Fibroblast of villous mesenchyme (primary cell): ENCODE data around the gene RSPH6A. TPM values are rescaled to one million over a fixed set of nuclear protein-coding genes. Genes with fewer than 3 reads are reported as not detected.

ENCODE experiments used
- DNase-seq: peaks from one replicate; pipeline ENCODE4 v3.0.0-alpha.2; 2010; ENCODE audit warnings: low read depth
- H3K4me3 ChIP-seq: 2 replicates; pipeline ENCODE4 v1.5.1; 2011; ENCODE audit warnings: low read depth, mild to moderate bottlenecking, low read length
- CTCF ChIP-seq: IDR thresholded peaks from 2 replicates; pipeline ENCODE4 v1.5.1; 2012; ENCODE audit warnings: low read depth, mild to moderate bottlenecking, low read length; ENCODE audit not compliant: insufficient read depth
- total RNA-seq: library from RNA; depleted of rRNA; stranded (reverse); fragments of >200 nt; gene quantifications from 2 replicates; pipeline ENCODE4 v1.2.3, GENCODE V29; 2012

Gene RSPH6A
- total RNA-seq, 1 donor: under 0.01 TPM

GRCh38 chr19:45771311-45771933, 43.7 kb downstream of the RSPH6A start:
- no peak for DNase-seq
- TF ChIP-seq CTCF: no peak
- no peak overlapping the region for H3K4me3 ChIP-seq

GRCh38 chr19:45770192-45771101, 44.7 kb downstream of the RSPH6A start:
- peak; percentile 85 for TF ChIP-seq CTCF
- peak; percentile 99 for DNase-seq

GRCh38 chr19:45769821-45770191, 45.3 kb downstream of the RSPH6A start:
- no peak for TF ChIP-seq CTCF
- DNase-seq: peak; percentile 46
- H3K4me3 ChIP-seq: peak overlapping the region; percentile 73

More at GRCh38 chr19:45770192-45771101, 44.7 kb downstream of the RSPH6A start:
- peak overlapping the region; percentile 73 for H3K4me3 ChIP-seq

GRCh38 chr19:45768984-45769782, 45.9 kb downstream of the RSPH6A start, which contains the start of gene SIX5:
TSS of gene SIX5 (minus strand) at chr19:45769252. CDS start at chr19:45768844, 408 bp downstream.
- no peak for TF ChIP-seq CTCF

GRCh38 chr19:45768655-45768983, 46.5 kb downstream of the RSPH6A start:
- peak; percentile 57 for DNase-seq
- no peak for TF ChIP-seq CTCF
- H3K4me3 ChIP-seq: peak overlapping the region; percentile 72

More at GRCh38 chr19:45768984-45769782, 45.9 kb downstream of the RSPH6A start, which contains the start of gene SIX5:
- H3K4me3 ChIP-seq: peak within 1 kb of the TSS; percentile 73
- DNase-seq: peak; percentile 99

GRCh38 chr19:45767881-45768654, 47.0 kb downstream of the RSPH6A start:
- peak overlapping the region; percentile 72 for H3K4me3 ChIP-seq
- TF ChIP-seq CTCF: no peak
- DNase-seq: peak; percentile 72
